Left renal cortex interstitium (tissue), 4 donors: ENCODE data around the gene GAPDHS. TPM values are rescaled to one million over a fixed set of nuclear protein-coding genes. Genes with fewer than 3 reads are reported as not detected.

Experiments used
- DNase-seq, 4 donors: peaks; one replicate each; pipeline ENCODE4 v3.0.0-alpha.2; 2013; ENCODE audit warnings: low read depth in 4 of 4, low spot score in 2 of 4, missing footprints in 1 of 4
- polyA plus RNA-seq, 4 donors: library from polyadenylated mRNA; unstranded; fragments of 120-200 nt; gene quantifications; one replicate each; pipeline ENCODE4 v1.2.1, GENCODE V29; 2013; ENCODE audit not compliant: insufficient read length in 4 of 4

The GAPDHS gene
- polyA plus RNA-seq, 4 donors = not detected

GRCh38 chr19:35509861-35510625 is 23.2 kb upstream of the GAPDHS start:
- DNase-seq = peak; percentile 66 to 84 (median 73)

GRCh38 chr19:35510626-35510964 is 22.7 kb upstream of the GAPDHS start:
- no peak for DNase-seq

GRCh38 chr19:35511337-35511736 is 21.9 kb upstream of the GAPDHS start:
- no peak for DNase-seq

- DNase-seq = no peak
Observed at GRCh38 chr19:35512831-35513627, 20.2 kb upstream of the GAPDHS start.

GRCh38 chr19:35513628-35514281 is 19.5 kb upstream of the GAPDHS start, which contains the start of gene DMKN:
Gene DMKN, minus strand, starts transcription at chr19:35513649. Its CDS starts 174 bp downstream, at chr19:35513475.
- no peak for DNase-seq

GRCh38 chr19:35514282-35514809 is 18.9 kb upstream of the GAPDHS start:
- DNase-seq = no peak

- DNase-seq = no peak
Observed at GRCh38 chr19:35516310-35516709, 16.9 kb upstream of the GAPDHS start.

GRCh38 chr19:35517342-35517741 is 15.9 kb upstream of the GAPDHS start:
- no peak for DNase-seq

GRCh38 chr19:35518313-35518712 is 14.9 kb upstream of the GAPDHS start:
- no peak for DNase-seq

GRCh38 chr19:35519291-35519690 is 14.0 kb upstream of the GAPDHS start:
- DNase-seq = no peak

- DNase-seq = no peak
Observed at GRCh38 chr19:35521124-35521743, 12.0 kb upstream of the GAPDHS start.

GRCh38 chr19:35522745-35523327 is 10.4 kb upstream of the GAPDHS start:
- no peak for DNase-seq

- no peak for DNase-seq
Observed at GRCh38 chr19:35524181-35524837, 8.9 kb upstream of the GAPDHS start.

GRCh38 chr19:35525873-35526272 is 7.4 kb upstream of the GAPDHS start:
- DNase-seq = no peak

GRCh38 chr19:35528218-35529038 is 4.8 kb upstream of the GAPDHS start, which contains the start of gene SBSN:
Gene SBSN, minus strand, starts transcription at chr19:35528311. Its CDS starts 30 bp downstream, at chr19:35528281.
- no peak for DNase-seq

GRCh38 chr19:35529241-35530218 is 3.7 kb upstream of the GAPDHS start:
- DNase-seq = no peak

- DNase-seq = no peak
Observed at GRCh38 chr19:35531291-35531690, 2.0 kb upstream of the GAPDHS start.
